ENCODE results near the gene TGFBR3.

DNA sequence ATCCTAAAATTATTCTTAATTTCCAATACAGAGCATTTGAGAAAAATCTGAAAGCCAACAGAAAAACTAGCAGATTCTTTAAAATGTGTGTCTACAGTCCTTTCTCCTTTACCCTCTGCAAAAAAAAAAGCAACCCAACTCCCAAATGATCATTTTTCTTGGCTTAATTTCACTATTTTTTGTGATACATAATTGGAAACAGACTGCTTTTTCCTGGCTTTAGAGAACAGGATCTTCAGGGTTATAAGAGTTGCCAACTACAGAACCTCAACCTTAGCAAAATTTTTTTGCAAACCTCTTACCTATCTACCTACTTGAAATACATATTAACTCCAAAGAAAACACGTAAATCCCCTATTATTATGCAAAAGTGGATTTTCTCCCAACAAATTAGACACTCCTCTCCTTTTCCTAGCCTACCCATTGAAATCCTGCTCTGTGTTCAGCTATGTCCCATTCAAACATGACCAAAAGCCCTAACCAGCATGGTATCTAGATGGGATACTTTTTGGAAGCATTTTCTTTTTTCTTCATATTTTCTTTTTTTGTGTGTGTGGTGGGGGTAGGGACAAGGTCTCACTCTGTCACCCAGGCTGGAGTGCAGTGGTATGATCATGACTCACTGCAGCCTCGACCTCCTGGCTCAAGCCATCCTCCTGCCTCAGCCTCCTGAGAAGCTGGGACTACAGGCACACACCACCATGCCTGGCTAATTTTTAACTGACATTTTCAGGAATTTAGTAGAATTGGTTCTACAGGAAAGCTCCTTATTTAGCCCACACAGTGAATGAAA, 9.0 kb downstream of the TGFBR3 start:
- TF ChIP-seq POU5F1 (IDR thresholded peaks at IDR 0.05; ENCODE audit: borderline replicate concordance, low read depth, low read length, partially characterized antibody) (no peak), ZNF140 (CRISPR knock-in tag; IDR thresholded peaks at IDR 0.05) (no peak), EGR1 (conservative IDR thresholded peaks at IDR 0.05) (no peak), NFE2 (IDR thresholded peaks at IDR 0.05; ENCODE audit: low read depth) (no peak)
